HepG2 (cell line): ENCODE data around the gene PDCD2L. TPM values are rescaled to one million over a fixed set of nuclear protein-coding genes. Genes with fewer than 3 reads are reported as not detected.

Experiments used
- FOSL2 ChIP-seq: sonication (generic); formaldehyde crosslinking; IDR thresholded peaks from 2 replicates; pipeline ENCODE4 v1.4.0; 2020; ENCODE audit warnings: missing genetic modification reagents
- ISX ChIP-seq: sonication (generic); formaldehyde crosslinking; conservative IDR thresholded peaks from 2 replicates; pipeline ENCODE4 v1.5.0; 2020; ENCODE audit warnings: missing genetic modification reagents
- MED1 ChIP-seq: sonication (generic); formaldehyde crosslinking; IDR thresholded peaks from 2 replicates; pipeline ENCODE4 v1.4.0; 2020; ENCODE audit warnings: missing genetic modification reagents
- MEF2D ChIP-seq: sonication (generic); formaldehyde crosslinking; IDR thresholded peaks from 2 replicates; pipeline ENCODE4 v1.5.1; 2020; ENCODE audit warnings: mild to moderate bottlenecking, missing genetic modification reagents
- NCOA2 ChIP-seq: sonication (generic); formaldehyde crosslinking; IDR thresholded peaks from 2 replicates; pipeline ENCODE4 v1.8.0; 2022; ENCODE audit warnings: inconsistent platforms
- NONO ChIP-seq, 2 experiments: fragments of 450-650 bp in 1 of 2; sonication (generic) in 1 of 2; formaldehyde crosslinking in 1 of 2; IDR thresholded peaks in 1 of 2; conservative IDR thresholded peaks in 1 of 2; 2 replicates each; pipeline versions ENCODE4 v1.6.1 to v1.8.0; 2017 to 2022; ENCODE audit warnings: mild to moderate bottlenecking in 1 of 2, missing genetic modification reagents in 1 of 2, moderate library complexity in 1 of 2
- NR2C2 ChIP-seq: sonication (generic); formaldehyde crosslinking; IDR thresholded peaks from 2 replicates; pipeline ENCODE4 v1.4.0; 2020; ENCODE audit warnings: missing genetic modification reagents, mild to moderate bottlenecking, moderate library complexity, borderline replicate concordance
- RBAK ChIP-seq: sonication (generic); formaldehyde crosslinking; IDR thresholded peaks from 2 replicates; pipeline ENCODE4 v1.5.1; 2020; ENCODE audit warnings: mild to moderate bottlenecking, missing genetic modification reagents
- SOX5 ChIP-seq: IDR thresholded peaks from 2 replicates; pipeline ENCODE4 v1.6.1; 2016; ENCODE audit warnings: borderline replicate concordance
- SOX6 ChIP-seq, 2 experiments: fragments of 450-650 bp in 1 of 2; sonication (generic) in 1 of 2; formaldehyde crosslinking in 1 of 2; IDR thresholded peaks; 2 replicates each; pipeline versions ENCODE4 v1.4.0 to v1.6.1; 2017 to 2020; ENCODE audit warnings: antibody characterized with exemption in 1 of 2, mild to moderate bottlenecking in 1 of 2, missing genetic modification reagents in 1 of 2
- TARDBP ChIP-seq: sonication (generic); formaldehyde crosslinking; IDR thresholded peaks from 2 replicates; pipeline ENCODE4 v1.8.0; 2022; ENCODE audit warnings: mild to moderate bottlenecking, missing genetic modification reagents
- ZBTB7A ChIP-seq: sonication (generic); formaldehyde crosslinking; IDR thresholded peaks from 2 replicates; pipeline ENCODE4 v1.8.0; 2022; ENCODE audit warnings: mild to moderate bottlenecking, missing genetic modification reagents
- ZFP37 ChIP-seq: sonication (generic); formaldehyde crosslinking; IDR thresholded peaks from 2 replicates; pipeline ENCODE4 v1.4.0; 2020; ENCODE audit warnings: missing genetic modification reagents, borderline replicate concordance
- ZFX ChIP-seq: sonication (generic); formaldehyde crosslinking; IDR thresholded peaks from 2 replicates; pipeline ENCODE4 v1.4.0; 2020; ENCODE audit warnings: mild to moderate bottlenecking, low read depth, missing genetic modification reagents, moderate library complexity
- ZNF10 ChIP-seq: sonication (generic); formaldehyde crosslinking; IDR thresholded peaks from 2 replicates; pipeline ENCODE4 v1.4.0; 2020; ENCODE audit warnings: mild to moderate bottlenecking, low read depth, missing genetic modification reagents, borderline replicate concordance
- ZNF292 ChIP-seq: sonication (generic); formaldehyde crosslinking; IDR thresholded peaks from 2 replicates; pipeline ENCODE4 v1.8.1; 2022; ENCODE audit warnings: mild to moderate bottlenecking, low read depth, missing genetic modification reagents, borderline replicate concordance
- ZNF546 ChIP-seq: sonication (generic); formaldehyde crosslinking; conservative IDR thresholded peaks from 2 replicates; pipeline ENCODE4 v1.8.1; 2023; ENCODE audit warnings: mild to moderate bottlenecking, missing genetic modification reagents
- ZNF616 ChIP-seq: sonication (generic); formaldehyde crosslinking; IDR thresholded peaks from 2 replicates; pipeline ENCODE4 v1.5.0; 2020; ENCODE audit warnings: low read depth, mild to moderate bottlenecking, missing genetic modification reagents
- ZNF619 ChIP-seq: sonication (generic); formaldehyde crosslinking; IDR thresholded peaks from 2 replicates; pipeline ENCODE4 v1.4.0; 2020; ENCODE audit warnings: mild to moderate bottlenecking, missing genetic modification reagents
- ZNF879 ChIP-seq: sonication (generic); formaldehyde crosslinking; IDR thresholded peaks from 2 replicates; pipeline ENCODE4 v1.8.1; 2023; ENCODE audit warnings: missing genetic modification reagents
- ZSCAN25 ChIP-seq: sonication (generic); formaldehyde crosslinking; IDR thresholded peaks from 2 replicates; pipeline ENCODE4 v1.8.0; 2022; ENCODE audit warnings: mild to moderate bottlenecking, missing genetic modification reagents
- polyA plus RNA-seq, 8 experiments: library from polyadenylated mRNA; depleted of rRNA in 3 of 8; stranded (reverse) in 7 of 8; unstranded in 1 of 8; fragments of >200 nt; fragmentation: Illumina TruSeq in 4 of 8; extraction: Trizol in 4 of 8; gene quantifications; 2 replicates each; pipeline versions ENCODE4 v1.2.1 to v1.2.3, GENCODE V29; 2011 to 2016; ENCODE audit warnings: low read depth in 4 of 8, missing spikeins in 1 of 8, mixed read lengths in 1 of 8; ENCODE audit not compliant: insufficient read depth in 1 of 8
- total RNA-seq, 5 experiments: library from RNA; depleted of rRNA; stranded (reverse); fragments of >200 nt; fragmentation: Illumina TruSeq; extraction: Trizol; gene quantifications; 2 replicates each; pipeline ENCODE4 v1.2.3, GENCODE V29; 2016; ENCODE audit warnings: low read depth in 1 of 5
- TF ChIP-seq, protein P1 (sequence below): sonication (generic); formaldehyde crosslinking; IDR thresholded peaks from 2 replicates; pipeline ENCODE4 v1.5.0; 2020; ENCODE audit warnings: mild to moderate bottlenecking, missing genetic modification reagents
- TF ChIP-seq, protein P2 (sequence below): IDR thresholded peaks from 2 replicates; pipeline ENCODE4 v1.6.1; 2016; ENCODE audit warnings: low read depth, control low read depth
- TF ChIP-seq, protein P3 (sequence below): sonication (generic); formaldehyde crosslinking; conservative IDR thresholded peaks from 2 replicates; pipeline ENCODE4 v1.4.0; 2020; ENCODE audit warnings: mild to moderate bottlenecking, missing genetic modification reagents, moderate library complexity

Gene PDCD2L
- total and polyA plus RNA-seq, 2 of the 13 experiments (the other 11 are each of a cell fraction or from before 2014, with no cell fraction given), result 29.3 to 35.2 TPM

DNA sequence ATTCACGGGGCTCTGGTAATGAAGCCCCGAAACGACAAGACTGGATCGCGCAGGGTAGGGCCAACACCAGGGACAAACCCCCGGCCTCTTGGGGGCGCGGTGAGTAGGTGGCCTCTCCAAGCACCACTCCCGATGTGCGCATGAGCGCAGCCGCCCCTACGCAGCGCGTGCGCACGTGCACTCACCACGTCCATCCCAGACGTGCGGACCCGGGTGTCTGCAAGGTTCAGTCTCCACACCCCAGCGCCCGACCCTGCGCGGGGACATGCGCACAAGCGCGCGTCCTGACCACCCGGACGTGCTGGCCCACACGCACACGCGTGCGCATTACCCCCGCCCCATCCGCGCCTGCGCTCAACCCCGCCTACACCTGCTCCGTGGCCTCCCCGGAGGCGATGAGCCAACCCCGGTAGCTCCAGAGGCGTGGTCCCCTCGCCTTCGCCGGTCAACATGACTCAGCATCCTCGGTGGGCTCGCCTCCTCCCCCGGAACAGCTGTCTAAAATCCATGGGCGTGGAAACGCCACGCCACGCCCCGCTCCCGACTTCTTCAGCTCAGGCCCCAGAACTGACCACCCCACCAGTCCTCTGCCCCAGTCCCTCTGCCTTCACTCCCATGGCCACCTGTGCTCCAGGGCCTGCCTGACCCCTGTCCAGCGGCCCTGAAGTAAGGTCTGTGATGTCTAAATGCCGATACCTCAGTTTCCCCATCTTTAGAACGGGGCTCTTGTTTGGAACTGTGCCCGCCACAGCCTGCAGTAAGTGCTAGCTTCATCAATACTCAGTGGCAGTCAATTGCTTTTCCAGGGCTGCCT lies 44.9 kb upstream of the PDCD2L start (continued):
- TF ChIP-seq ZBTB7A (CRISPR knock-in tag), result peak; percentile 58; the same call in 1 of the 2 replicates
- peak; percentile 78; the same call in 1 of the 2 replicates for TF ChIP-seq ZNF546 (CRISPR knock-in tag)
- peak; percentile 63; the same call in 1 of the 2 replicates for TF ChIP-seq ZNF879
- peak; percentile 98; the same call in 1 of the 2 replicates for TF ChIP-seq ZNF619 (CRISPR knock-in tag)
- TF ChIP-seq SOX6 (IDR thresholded peaks at IDR 0.05), result no peak
- TF ChIP-seq SOX6 (CRISPR knock-in tag; IDR thresholded peaks at IDR 0.05), result peak; percentile 80
- no peak for TF ChIP-seq ZNF292 (CRISPR knock-in tag)
- peak; percentile 82 for TF ChIP-seq MEF2D (CRISPR knock-in tag)
- no peak for TF ChIP-seq ZSCAN25 (CRISPR knock-in tag)
- TF ChIP-seq, protein P1, sequence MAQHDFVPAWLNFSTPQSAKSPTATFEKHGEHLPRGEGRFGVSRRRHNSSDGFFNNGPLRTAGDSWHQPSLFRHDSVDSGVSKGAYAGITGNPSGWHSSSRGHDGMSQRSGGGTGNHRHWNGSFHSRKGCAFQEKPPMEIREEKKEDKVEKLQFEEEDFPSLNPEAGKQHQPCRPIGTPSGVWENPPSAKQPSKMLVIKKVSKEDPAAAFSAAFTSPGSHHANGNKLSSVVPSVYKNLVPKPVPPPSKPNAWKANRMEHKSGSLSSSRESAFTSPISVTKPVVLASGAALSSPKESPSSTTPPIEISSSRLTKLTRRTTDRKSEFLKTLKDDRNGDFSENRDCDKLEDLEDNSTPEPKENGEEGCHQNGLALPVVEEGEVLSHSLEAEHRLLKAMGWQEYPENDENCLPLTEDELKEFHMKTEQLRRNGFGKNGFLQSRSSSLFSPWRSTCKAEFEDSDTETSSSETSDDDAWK, result no peak
- TF ChIP-seq, protein P2, sequence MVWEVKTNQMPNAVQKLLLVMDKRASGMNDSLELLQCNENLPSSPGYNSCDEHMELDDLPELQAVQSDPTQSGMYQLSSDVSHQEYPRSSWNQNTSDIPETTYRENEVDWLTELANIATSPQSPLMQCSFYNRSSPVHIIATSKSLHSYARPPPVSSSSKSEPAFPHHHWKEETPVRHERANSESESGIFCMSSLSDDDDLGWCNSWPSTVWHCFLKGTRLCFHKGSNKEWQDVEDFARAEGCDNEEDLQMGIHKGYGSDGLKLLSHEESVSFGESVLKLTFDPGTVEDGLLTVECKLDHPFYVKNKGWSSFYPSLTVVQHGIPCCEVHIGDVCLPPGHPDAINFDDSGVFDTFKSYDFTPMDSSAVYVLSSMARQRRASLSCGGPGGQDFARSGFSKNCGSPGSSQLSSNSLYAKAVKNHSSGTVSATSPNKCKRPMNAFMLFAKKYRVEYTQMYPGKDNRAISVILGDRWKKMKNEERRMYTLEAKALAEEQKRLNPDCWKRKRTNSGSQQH (CRISPR knock-in tag), result no peak
- peak; percentile 57 for TF ChIP-seq SOX5 (CRISPR knock-in tag)
- no peak for TF ChIP-seq RBAK (CRISPR knock-in tag)
- peak; percentile 8; the same call in 1 of the 2 replicates for TF ChIP-seq NCOA2
- TF ChIP-seq TARDBP, result peak; percentile 90
- TF ChIP-seq ZFP37, result peak; percentile 41; the same call in 1 of the 2 replicates
- peak; percentile 50; the same call in 1 of the 2 replicates for TF ChIP-seq ZNF616 (CRISPR knock-in tag)
- no peak for TF ChIP-seq ISX (CRISPR knock-in tag)
- TF ChIP-seq ZFX (CRISPR knock-in tag), result peak; percentile 78
- peak; percentile 97 for TF ChIP-seq MED1
- no peak for TF ChIP-seq NONO (IDR thresholded peaks at IDR 0.05)
- TF ChIP-seq NONO (CRISPR knock-in tag; conservative IDR thresholded peaks at IDR 0.05), result peak; percentile 94
- no peak for TF ChIP-seq ZNF10 (CRISPR knock-in tag)
- TF ChIP-seq FOSL2, result peak; percentile 82
- peak; percentile 60; the same call in 1 of the 2 replicates for TF ChIP-seq NR2C2 (CRISPR knock-in tag)
- TF ChIP-seq, protein P3, sequence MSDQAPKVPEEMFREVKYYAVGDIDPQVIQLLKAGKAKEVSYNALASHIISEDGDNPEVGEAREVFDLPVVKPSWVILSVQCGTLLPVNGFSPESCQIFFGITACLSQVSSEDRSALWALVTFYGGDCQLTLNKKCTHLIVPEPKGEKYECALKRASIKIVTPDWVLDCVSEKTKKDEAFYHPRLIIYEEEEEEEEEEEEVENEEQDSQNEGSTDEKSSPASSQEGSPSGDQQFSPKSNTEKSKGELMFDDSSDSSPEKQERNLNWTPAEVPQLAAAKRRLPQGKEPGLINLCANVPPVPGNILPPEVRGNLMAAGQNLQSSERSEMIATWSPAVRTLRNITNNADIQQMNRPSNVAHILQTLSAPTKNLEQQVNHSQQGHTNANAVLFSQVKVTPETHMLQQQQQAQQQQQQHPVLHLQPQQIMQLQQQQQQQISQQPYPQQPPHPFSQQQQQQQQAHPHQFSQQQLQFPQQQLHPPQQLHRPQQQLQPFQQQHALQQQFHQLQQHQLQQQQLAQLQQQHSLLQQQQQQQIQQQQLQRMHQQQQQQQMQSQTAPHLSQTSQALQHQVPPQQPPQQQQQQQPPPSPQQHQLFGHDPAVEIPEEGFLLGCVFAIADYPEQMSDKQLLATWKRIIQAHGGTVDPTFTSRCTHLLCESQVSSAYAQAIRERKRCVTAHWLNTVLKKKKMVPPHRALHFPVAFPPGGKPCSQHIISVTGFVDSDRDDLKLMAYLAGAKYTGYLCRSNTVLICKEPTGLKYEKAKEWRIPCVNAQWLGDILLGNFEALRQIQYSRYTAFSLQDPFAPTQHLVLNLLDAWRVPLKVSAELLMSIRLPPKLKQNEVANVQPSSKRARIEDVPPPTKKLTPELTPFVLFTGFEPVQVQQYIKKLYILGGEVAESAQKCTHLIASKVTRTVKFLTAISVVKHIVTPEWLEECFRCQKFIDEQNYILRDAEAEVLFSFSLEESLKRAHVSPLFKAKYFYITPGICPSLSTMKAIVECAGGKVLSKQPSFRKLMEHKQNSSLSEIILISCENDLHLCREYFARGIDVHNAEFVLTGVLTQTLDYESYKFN (CRISPR knock-in tag), result peak; percentile 75
